HepG2 (cell line): ENCODE measurements around the gene STAT4.

Experiments used
- ETV6 ChIP-seq: sonication (generic); formaldehyde crosslinking; conservative IDR thresholded peaks from 2 replicates; pipeline ENCODE4 v1.4.0; 2020; ENCODE audit warnings: missing genetic modification reagents
- NFE2 ChIP-seq: sonication (generic); formaldehyde crosslinking; IDR thresholded peaks from 2 replicates; pipeline ENCODE4 v1.4.0; 2020; ENCODE audit warnings: missing genetic modification reagents
- PITX1 ChIP-seq: sonication (generic); formaldehyde crosslinking; IDR thresholded peaks from 2 replicates; pipeline ENCODE4 v1.5.1; 2020; ENCODE audit warnings: mild to moderate bottlenecking, missing genetic modification reagents
- RBM39 ChIP-seq: fragments of 200-400 bp; formaldehyde crosslinking; IDR thresholded peaks from one replicate; pipeline ENCODE4 v1.6.1; 2018; ENCODE audit warnings: antibody characterized with exemption, mild to moderate bottlenecking, low read depth, low read length; ENCODE audit not compliant: poor library complexity, severe bottlenecking
- SMARCC2 ChIP-seq: fragments of 450-650 bp; IDR thresholded peaks from 2 replicates; pipeline ENCODE4 v1.6.1; 2017; ENCODE audit warnings: antibody characterized with exemption, mild to moderate bottlenecking
- SP2 ChIP-seq: sonication (generic); formaldehyde crosslinking; IDR thresholded peaks from 2 replicates; pipeline ENCODE4 v1.5.1; 2020; ENCODE audit warnings: mild to moderate bottlenecking, missing genetic modification reagents
- TBL1XR1 ChIP-seq: fragments of 150-350 bp; IDR thresholded peaks from 2 replicates; pipeline ENCODE4 v1.6.1; 2014; ENCODE audit warnings: borderline replicate concordance, low read length; ENCODE audit not compliant: partially characterized antibody
- ZBTB38 ChIP-seq: sonication (generic); formaldehyde crosslinking; IDR thresholded peaks from 2 replicates; pipeline ENCODE4 v1.5.1; 2020; ENCODE audit warnings: mild to moderate bottlenecking, missing genetic modification reagents
- ZNF138 ChIP-seq: sonication (generic); formaldehyde crosslinking; IDR thresholded peaks from 2 replicates; pipeline ENCODE4 v1.5.0; 2020; ENCODE audit warnings: mild to moderate bottlenecking, low read depth, missing genetic modification reagents
- ZNF232 ChIP-seq: sonication (generic); formaldehyde crosslinking; IDR thresholded peaks from 2 replicates; pipeline ENCODE4 v1.4.0; 2020; ENCODE audit warnings: missing genetic modification reagents, borderline replicate concordance
- ZNF737 ChIP-seq: sonication (generic); formaldehyde crosslinking; IDR thresholded peaks from 2 replicates; pipeline ENCODE4 v1.5.0; 2020; ENCODE audit warnings: missing genetic modification reagents, mild to moderate bottlenecking, borderline replicate concordance
- TF ChIP-seq, protein P1 (sequence below): sonication (generic); formaldehyde crosslinking; IDR thresholded peaks from 2 replicates; pipeline ENCODE4 v1.4.0; 2020; ENCODE audit warnings: mild to moderate bottlenecking, missing genetic modification reagents
- TF ChIP-seq, protein P2 (sequence below): sonication (generic); formaldehyde crosslinking; IDR thresholded peaks from 2 replicates; pipeline ENCODE4 v1.5.0; 2020; ENCODE audit warnings: mild to moderate bottlenecking, missing genetic modification reagents, moderate library complexity
- TF ChIP-seq, protein P3 (sequence below): sonication (generic); formaldehyde crosslinking; IDR thresholded peaks from 2 replicates; pipeline ENCODE4 v1.4.0; 2020; ENCODE audit warnings: low read depth, mild to moderate bottlenecking, missing genetic modification reagents

DNA sequence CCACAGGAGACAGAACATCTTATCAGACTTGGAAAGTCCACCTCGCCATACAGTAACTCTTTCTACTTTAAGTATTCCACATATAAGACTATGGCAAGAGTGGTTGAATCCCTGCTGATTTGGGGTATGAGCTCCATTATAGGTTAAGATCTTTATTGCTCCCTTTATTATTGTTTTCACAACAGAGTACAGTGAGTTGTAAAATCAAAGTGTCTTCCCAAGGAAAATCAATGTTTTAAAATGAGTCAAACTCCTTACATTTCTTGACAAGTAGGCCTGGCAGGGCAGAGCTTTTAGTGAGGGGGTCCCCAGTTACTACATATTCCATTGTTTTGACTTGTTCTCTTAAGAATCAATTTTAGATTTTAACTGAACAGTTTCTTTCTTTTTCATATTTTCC lies 87.2 kb downstream of the STAT4 start:
- TF ChIP-seq PITX1 (CRISPR knock-in tag) (no peak), NFE2 (no peak), TBL1XR1 (no peak), ZNF737 (CRISPR knock-in tag) (no peak), SP2 (CRISPR knock-in tag) (no peak), RBM39 (no peak), ZBTB38 (CRISPR knock-in tag) (no peak), ZNF232 (CRISPR knock-in tag) (no peak), SMARCC2 (no peak), ETV6 (CRISPR knock-in tag) (no peak), ZNF138 (CRISPR knock-in tag) (no peak)
- TF ChIP-seq, protein P1, sequence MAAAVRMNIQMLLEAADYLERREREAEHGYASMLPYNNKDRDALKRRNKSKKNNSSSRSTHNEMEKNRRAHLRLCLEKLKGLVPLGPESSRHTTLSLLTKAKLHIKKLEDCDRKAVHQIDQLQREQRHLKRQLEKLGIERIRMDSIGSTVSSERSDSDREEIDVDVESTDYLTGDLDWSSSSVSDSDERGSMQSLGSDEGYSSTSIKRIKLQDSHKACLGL = no peak
- TF ChIP-seq, protein P2, sequence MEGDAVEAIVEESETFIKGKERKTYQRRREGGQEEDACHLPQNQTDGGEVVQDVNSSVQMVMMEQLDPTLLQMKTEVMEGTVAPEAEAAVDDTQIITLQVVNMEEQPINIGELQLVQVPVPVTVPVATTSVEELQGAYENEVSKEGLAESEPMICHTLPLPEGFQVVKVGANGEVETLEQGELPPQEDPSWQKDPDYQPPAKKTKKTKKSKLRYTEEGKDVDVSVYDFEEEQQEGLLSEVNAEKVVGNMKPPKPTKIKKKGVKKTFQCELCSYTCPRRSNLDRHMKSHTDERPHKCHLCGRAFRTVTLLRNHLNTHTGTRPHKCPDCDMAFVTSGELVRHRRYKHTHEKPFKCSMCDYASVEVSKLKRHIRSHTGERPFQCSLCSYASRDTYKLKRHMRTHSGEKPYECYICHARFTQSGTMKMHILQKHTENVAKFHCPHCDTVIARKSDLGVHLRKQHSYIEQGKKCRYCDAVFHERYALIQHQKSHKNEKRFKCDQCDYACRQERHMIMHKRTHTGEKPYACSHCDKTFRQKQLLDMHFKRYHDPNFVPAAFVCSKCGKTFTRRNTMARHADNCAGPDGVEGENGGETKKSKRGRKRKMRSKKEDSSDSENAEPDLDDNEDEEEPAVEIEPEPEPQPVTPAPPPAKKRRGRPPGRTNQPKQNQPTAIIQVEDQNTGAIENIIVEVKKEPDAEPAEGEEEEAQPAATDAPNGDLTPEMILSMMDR = no peak
- TF ChIP-seq, protein P3, sequence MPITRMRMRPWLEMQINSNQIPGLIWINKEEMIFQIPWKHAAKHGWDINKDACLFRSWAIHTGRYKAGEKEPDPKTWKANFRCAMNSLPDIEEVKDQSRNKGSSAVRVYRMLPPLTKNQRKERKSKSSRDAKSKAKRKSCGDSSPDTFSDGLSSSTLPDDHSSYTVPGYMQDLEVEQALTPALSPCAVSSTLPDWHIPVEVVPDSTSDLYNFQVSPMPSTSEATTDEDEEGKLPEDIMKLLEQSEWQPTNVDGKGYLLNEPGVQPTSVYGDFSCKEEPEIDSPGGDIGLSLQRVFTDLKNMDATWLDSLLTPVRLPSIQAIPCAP (CRISPR knock-in tag) = no peak
